ENCODE measurements around the gene RIPPLY3. TPM values are rescaled to one million over a fixed set of nuclear protein-coding genes. Genes with fewer than 3 reads are reported as not detected.

Gene RIPPLY3
- total and polyA plus RNA-seq, 2 of the 13 experiments (the other 11 are each of a cell fraction or from before 2014, with no cell fraction given), result 0.09 to 2.9 TPM

DNA sequence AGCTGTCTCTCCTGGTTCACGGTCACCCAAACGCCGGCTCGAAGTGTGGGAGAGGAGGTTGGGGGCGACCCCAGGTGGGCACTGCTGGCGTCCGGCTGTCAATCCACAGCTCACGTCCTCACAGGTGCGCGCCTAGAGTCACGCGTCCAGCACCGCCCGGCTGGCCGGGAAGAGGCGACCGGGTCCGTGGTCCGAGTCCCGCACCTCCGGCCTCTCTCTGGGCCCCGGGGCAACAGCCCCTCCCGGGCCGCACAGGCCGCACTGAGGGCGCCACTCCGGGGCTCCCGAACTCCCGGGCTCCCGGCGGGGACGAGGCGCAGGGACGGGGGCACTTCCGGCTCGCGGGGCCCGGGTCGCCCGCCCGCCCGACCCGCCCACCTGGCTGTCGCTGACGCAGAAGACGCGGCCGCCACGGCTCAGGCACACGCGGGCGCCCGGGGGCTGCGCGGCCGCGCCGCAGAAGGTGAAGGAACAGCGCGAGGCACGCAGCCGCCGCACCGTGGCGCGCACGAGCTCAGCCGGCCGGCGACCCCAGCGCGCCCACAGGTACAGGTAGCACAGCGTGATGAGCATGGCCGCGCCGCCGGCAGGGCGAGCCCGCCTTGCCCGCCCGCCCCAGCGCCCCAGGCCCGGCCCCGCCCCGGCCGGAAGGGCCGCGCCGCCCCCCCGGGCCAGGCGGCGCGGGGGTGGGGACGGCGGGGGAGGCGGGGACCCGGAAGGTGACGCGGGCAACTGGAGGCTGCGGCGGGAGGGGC lies 40.3 kb upstream of the RIPPLY3 start, which contains the start of gene HLCS (continued):
- TF ChIP-seq ZNF501 (CRISPR knock-in tag; IDR thresholded peaks at IDR 0.05) (peak; percentile 85), EZH2 (conservative IDR thresholded peaks at IDR 0.05; ENCODE audit: low read depth, low read length) (no peak), ZFYVE20 (CRISPR knock-in tag; IDR thresholded peaks at IDR 0.05; ENCODE audit: borderline replicate concordance, low read depth) (no peak), RBAK (CRISPR knock-in tag; IDR thresholded peaks at IDR 0.05) (no peak), ZNF24 (IDR thresholded peaks at IDR 0.05) (no peak), CHD2 (IDR thresholded peaks at IDR 0.05; ENCODE audit: low read depth, low read length) (no peak), YEATS4 (CRISPR knock-in tag; IDR thresholded peaks at IDR 0.05; ENCODE audit: borderline replicate concordance) (peak; percentile 71; the same call in 1 of the 2 replicates), IKZF4 (CRISPR knock-in tag; IDR thresholded peaks at IDR 0.05; ENCODE audit: borderline replicate concordance, low read depth, not compliant biosample characterization) (no peak), ATRX (CRISPR knock-in tag; IDR thresholded peaks at IDR 0.05; ENCODE audit: borderline replicate concordance) (no peak), ZEB1 (IDR thresholded peaks at IDR 0.05; ENCODE audit: insufficient replicate concordance, low read depth) (no peak), FOXA1 (IDR thresholded peaks at IDR 0.05) (no peak), FOXA1 (CRISPR knock-in tag; IDR thresholded peaks at IDR 0.05) (no peak), ZBTB3 (CRISPR knock-in tag; IDR thresholded peaks at IDR 0.05; ENCODE audit: borderline replicate concordance, low read depth) (no peak), RNF2 (conservative IDR thresholded peaks at IDR 0.05; ENCODE audit: low read depth) (no peak; the same call in 1 of the 2 replicates), RFX3 (CRISPR knock-in tag; IDR thresholded peaks at IDR 0.05) (no peak), GABPB1 (CRISPR knock-in tag; IDR thresholded peaks at IDR 0.05) (peak; percentile 90), BCL6 (CRISPR knock-in tag; IDR thresholded peaks at IDR 0.05) (no peak), FLYWCH1 (CRISPR knock-in tag; IDR thresholded peaks at IDR 0.05) (no peak), SP1 (IDR thresholded peaks at IDR 0.05) (no peak), SP1 (CRISPR knock-in tag; IDR thresholded peaks at IDR 0.05) (no peak), ZNF136 (CRISPR knock-in tag; IDR thresholded peaks at IDR 0.05; ENCODE audit: low read depth) (no peak)
- TF ChIP-seq, protein P1, sequence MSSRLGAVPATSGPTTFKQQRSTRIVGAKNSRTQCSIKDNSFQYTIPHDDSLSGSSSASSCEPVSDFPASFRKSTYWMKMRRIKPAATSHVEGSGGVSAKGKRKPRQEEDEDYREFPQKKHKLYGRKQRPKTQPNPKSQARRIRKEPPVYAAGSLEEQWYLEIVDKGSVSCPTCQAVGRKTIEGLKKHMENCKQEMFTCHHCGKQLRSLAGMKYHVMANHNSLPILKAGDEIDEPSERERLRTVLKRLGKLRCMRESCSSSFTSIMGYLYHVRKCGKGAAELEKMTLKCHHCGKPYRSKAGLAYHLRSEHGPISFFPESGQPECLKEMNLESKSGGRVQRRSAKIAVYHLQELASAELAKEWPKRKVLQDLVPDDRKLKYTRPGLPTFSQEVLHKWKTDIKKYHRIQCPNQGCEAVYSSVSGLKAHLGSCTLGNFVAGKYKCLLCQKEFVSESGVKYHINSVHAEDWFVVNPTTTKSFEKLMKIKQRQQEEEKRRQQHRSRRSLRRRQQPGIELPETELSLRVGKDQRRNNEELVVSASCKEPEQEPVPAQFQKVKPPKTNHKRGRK (CRISPR knock-in tag; IDR thresholded peaks at IDR 0.05), result no peak
- TF ChIP-seq, protein P2, sequence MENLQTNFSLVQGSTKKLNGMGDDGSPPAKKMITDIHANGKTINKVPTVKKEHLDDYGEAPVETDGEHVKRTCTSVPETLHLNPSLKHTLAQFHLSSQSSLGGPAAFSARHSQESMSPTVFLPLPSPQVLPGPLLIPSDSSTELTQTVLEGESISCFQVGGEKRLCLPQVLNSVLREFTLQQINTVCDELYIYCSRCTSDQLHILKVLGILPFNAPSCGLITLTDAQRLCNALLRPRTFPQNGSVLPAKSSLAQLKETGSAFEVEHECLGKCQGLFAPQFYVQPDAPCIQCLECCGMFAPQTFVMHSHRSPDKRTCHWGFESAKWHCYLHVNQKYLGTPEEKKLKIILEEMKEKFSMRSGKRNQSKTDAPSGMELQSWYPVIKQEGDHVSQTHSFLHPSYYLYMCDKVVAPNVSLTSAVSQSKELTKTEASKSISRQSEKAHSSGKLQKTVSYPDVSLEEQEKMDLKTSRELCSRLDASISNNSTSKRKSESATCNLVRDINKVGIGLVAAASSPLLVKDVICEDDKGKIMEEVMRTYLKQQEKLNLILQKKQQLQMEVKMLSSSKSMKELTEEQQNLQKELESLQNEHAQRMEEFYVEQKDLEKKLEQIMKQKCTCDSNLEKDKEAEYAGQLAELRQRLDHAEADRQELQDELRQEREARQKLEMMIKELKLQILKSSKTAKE (CRISPR knock-in tag; IDR thresholded peaks at IDR 0.05; ENCODE audit: borderline replicate concordance), result no peak; the same call in 1 of the 2 replicates
- TF ChIP-seq, protein P3, sequence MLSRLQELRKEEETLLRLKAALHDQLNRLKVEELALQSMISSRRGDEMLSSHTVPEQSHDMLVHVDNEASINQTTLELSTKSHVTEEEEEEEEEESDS (CRISPR knock-in tag; IDR thresholded peaks at IDR 0.05; ENCODE audit: borderline replicate concordance), result no peak
- TF ChIP-seq, protein P4, sequence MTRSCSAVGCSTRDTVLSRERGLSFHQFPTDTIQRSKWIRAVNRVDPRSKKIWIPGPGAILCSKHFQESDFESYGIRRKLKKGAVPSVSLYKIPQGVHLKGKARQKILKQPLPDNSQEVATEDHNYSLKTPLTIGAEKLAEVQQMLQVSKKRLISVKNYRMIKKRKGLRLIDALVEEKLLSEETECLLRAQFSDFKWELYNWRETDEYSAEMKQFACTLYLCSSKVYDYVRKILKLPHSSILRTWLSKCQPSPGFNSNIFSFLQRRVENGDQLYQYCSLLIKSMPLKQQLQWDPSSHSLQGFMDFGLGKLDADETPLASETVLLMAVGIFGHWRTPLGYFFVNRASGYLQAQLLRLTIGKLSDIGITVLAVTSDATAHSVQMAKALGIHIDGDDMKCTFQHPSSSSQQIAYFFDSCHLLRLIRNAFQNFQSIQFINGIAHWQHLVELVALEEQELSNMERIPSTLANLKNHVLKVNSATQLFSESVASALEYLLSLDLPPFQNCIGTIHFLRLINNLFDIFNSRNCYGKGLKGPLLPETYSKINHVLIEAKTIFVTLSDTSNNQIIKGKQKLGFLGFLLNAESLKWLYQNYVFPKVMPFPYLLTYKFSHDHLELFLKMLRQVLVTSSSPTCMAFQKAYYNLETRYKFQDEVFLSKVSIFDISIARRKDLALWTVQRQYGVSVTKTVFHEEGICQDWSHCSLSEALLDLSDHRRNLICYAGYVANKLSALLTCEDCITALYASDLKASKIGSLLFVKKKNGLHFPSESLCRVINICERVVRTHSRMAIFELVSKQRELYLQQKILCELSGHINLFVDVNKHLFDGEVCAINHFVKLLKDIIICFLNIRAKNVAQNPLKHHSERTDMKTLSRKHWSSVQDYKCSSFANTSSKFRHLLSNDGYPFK (CRISPR knock-in tag; IDR thresholded peaks at IDR 0.05; ENCODE audit: borderline replicate concordance), result no peak

All from HepG2 (cell line).